ENCODE results near the gene MRPL49. TPM values are rescaled to one million over a fixed set of nuclear protein-coding genes. Genes with fewer than 3 reads are reported as not detected.

MRPL49 gene
- total and polyA plus RNA-seq, 2 donors (not counting 1 experiment from before 2014, with no cell fraction given): 39.6 to 48.5 TPM

DNA sequence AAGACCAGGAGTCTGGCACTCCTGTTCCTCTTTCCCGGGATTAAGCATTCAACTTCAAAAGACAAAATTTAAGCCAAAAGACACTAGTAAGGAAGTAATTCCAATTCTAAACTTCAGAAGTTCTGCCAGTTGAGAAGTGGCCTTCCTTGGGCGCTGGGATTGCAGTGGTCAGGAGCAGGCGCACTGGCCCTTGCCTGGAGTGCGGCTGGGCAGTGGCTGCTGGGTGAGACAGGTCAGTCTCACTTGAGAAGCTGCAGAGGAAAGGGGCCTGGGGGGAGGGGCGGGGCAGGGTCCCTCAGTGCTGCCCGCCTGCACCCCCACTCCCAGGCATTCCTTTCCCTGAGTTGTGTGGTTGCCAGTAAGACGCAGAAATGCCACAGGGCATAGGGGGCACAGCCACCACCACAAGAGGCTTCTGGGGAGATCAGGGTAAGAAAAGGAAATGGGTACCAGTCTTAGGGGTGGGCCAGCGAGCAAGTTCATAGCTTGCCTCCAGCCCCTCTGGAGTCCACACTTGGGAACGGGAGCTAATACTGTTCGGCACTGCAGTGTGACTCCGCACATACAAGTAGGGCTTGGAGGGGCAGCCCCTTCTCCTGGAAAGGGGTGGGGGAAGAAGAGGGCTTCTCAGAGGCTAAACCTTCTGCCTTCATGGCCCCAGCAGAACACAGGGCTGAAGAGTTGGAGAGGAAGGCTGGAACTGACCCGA lies 5.5 kb downstream of the MRPL49 start:
- ChIA-PET POLR2A (interaction anchor here (1.2 kb wide), 1 partner anchor 43 kb away, joined by 3 read pairs; the partner anchor contains the start of gene SPDYC), CTCF (interaction anchor here (1.5 to 4.4 kb wide), 2 partner anchors 10 to 15 kb away, joined by 4 to 20 read pairs; partner anchors contain the start of genes TM7SF2 and ZNHIT2)
- peaks cover 76% of the 10 kb centered on the region for H4K20me1 ChIP-seq (ENCODE audit: control insufficient read depth, insufficient read depth, low read length, poor library complexity, severe bottlenecking)
- DNase-seq: peak; percentile 4
- no peak overlapping the region for H3K4me2 ChIP-seq (replicated peaks; ENCODE audit: low read depth, low read length, poor library complexity, severe bottlenecking)
- peaks cover 3 to 83% of the 10 kb centered on the region in 2 experiments for H3K36me3 ChIP-seq (replicated peaks in 1 of 2; ENCODE audit: control extremely low read depth in 1 of 2, control insufficient read depth in 1 of 2, extremely low read depth in 1 of 2, insufficient read depth in 2 of 2, low read length in 1 of 2)
- H3K4me1 ChIP-seq (ENCODE audit: control insufficient read depth in 2 of 2, insufficient read depth in 2 of 2, low read length in 2 of 2): peaks cover 39 to 58% of the 10 kb centered on the region in 2 donors
- peaks cover 79% of the 10 kb centered on the region for H3K79me2 ChIP-seq (ENCODE audit: control insufficient read depth, insufficient read depth, low read length)
- H3K27ac Mint-ChIP-seq: no peak overlapping the region
- no peaks in the 10 kb centered on the region for H3K9me3 Mint-ChIP-seq (ENCODE audit: insufficient read depth)
- H3K9ac ChIP-seq (ENCODE audit: low read length): no peak overlapping the region
- H2AFZ ChIP-seq (ENCODE audit: insufficient read depth, low read depth, low read length, poor library complexity, severe bottlenecking): no peak overlapping the region
- no peaks in the 10 kb centered on the region for H3K27me3 ChIP-seq (replicated peaks in 1 of 4; ENCODE audit: control extremely low read depth in 1 of 4, control insufficient read depth in 3 of 4, insufficient read depth in 4 of 4, low read length in 3 of 4)
- 91% methylated on average over 9 of the region's 12 CpGs for WGBS (ENCODE audit: insufficient coverage)
- intact Hi-C loops (cut with micrococcal nuclease): no loop called here
- H3K27me3 Mint-ChIP-seq: no peaks in the 10 kb centered on the region
- TF ChIP-seq EZH2 (IDR thresholded peaks at IDR 0.05; ENCODE audit: borderline replicate concordance, insufficient read depth, low read depth, low read length, poor library complexity, severe bottlenecking) (no peak), CTCF (IDR thresholded peaks at IDR 0.05) (no peak)
- ATAC-seq (ENCODE audit: low read depth): no peak
- no peak overlapping the region for H3K4me3 ChIP-seq (ENCODE audit: control extremely low read depth in 1 of 5, extremely low read depth in 1 of 5, insufficient read depth in 1 of 5, low read depth in 2 of 5, low read length in 4 of 5)
- no peak overlapping the region for H3K4me3 Mint-ChIP-seq
- peaks cover 48% of the 10 kb centered on the region for H3K4me1 Mint-ChIP-seq
- H3K27ac ChIP-seq (ENCODE audit: low read length in 2 of 2): no peak overlapping the region
- no peaks in the 10 kb centered on the region for H3K9me3 ChIP-seq (ENCODE audit: control extremely low read depth in 1 of 3, control insufficient read depth in 2 of 3, insufficient read depth in 1 of 3, low read length in 2 of 3)

Measured in B cell (primary cell).